ENCODE data around the gene ZBP1.

GRCh38 chr20:57669632-57670031 is 49.4 kb upstream of the ZBP1 start:
- TF ChIP-seq CTCF (IDR thresholded peaks at IDR 0.05; ENCODE audit: low read length): no peak
- TF ChIP-seq EZH2phosphoT487 (IDR thresholded peaks at IDR 0.05; ENCODE audit: low read length): no peak
- TF ChIP-seq EZH2 (optimal IDR thresholded peaks at IDR 0.05; ENCODE audit: low read depth, low read length): no peak
